ENCODE data around the gene ALPK1. TPM values are rescaled to one million over a fixed set of nuclear protein-coding genes. Genes with fewer than 3 reads are reported as not detected.
"Not testable (repeated sequence)": the region's sequence is repeated elsewhere in the genome, so short reads cannot be mapped to it uniquely, and the experiment has no call there.

ALPK1 gene
- total RNA-seq, 4 donors from 2014 or later = 16.5 to 38.1 (median 31.5) TPM

- no peaks in the 10 kb centered on the region for H3K27me3 ChIP-seq
- DNase-seq (ENCODE audit: low spot score in 2 of 2) = no peak
- no peaks in the 10 kb centered on the region for H3K36me3 ChIP-seq
- peaks cover 0 to 8% (median 0%) of the 10 kb centered on the region in 4 donors for H3K4me1 ChIP-seq
- H3K4me3 ChIP-seq = no peak overlapping the region
- no peak for TF ChIP-seq POLR2A (IDR thresholded peaks at IDR 0.05)
- no peak for TF ChIP-seq EP300 (IDR thresholded peaks at IDR 0.05)
- no peak for TF ChIP-seq CTCF (IDR thresholded peaks at IDR 0.05)
- H3K9me3 ChIP-seq = no peaks in the 10 kb centered on the region
- no peak overlapping the region for H3K27ac ChIP-seq
- 69% methylated on average over 3 of the region's 3 CpGs for WGBS, 2 donors
Observed at GRCh38 chr4:112290341-112290740, 6.8 kb upstream of the ALPK1 start.

- DNase-seq (ENCODE audit: low spot score in 2 of 2) = no peak
- H3K4me3 ChIP-seq = no peak overlapping the region
- no peak overlapping the region for H3K27ac ChIP-seq
- 89% methylated on average over 4 of the region's 4 CpGs for WGBS, 2 donors
- H3K36me3 ChIP-seq = peaks cover 0 to 28% (median 0%) of the 10 kb centered on the region in 3 donors
- TF ChIP-seq CTCF (IDR thresholded peaks at IDR 0.05) = no peak
- no peaks in the 10 kb centered on the region for H3K27me3 ChIP-seq
- peaks cover 0 to 30% (median 6%) of the 10 kb centered on the region in 4 donors for H3K4me1 ChIP-seq
- H3K9me3 ChIP-seq = no peaks in the 10 kb centered on the region
Observed at GRCh38 chr4:112299721-112300120, 2.6 kb downstream of the ALPK1 start.

GRCh38 chr4:112302320-112303274, 5.4 kb downstream of the ALPK1 start:
- TF ChIP-seq POLR2A (IDR thresholded peaks at IDR 0.05) (no peak), CTCF (IDR thresholded peaks at IDR 0.05) (no peak), EP300 (IDR thresholded peaks at IDR 0.05) (no peak)
- 76 to 81% methylated on average over 5 of the region's 5 CpGs for WGBS, 2 donors

GRCh38 chr4:112305477-112305876, 8.3 kb downstream of the ALPK1 start:
- not testable (repeated sequence) for DNase-seq (ENCODE audit: low spot score in 2 of 2); H3K9me3 ChIP-seq; H3K27me3 ChIP-seq; H3K27ac ChIP-seq; H3K4me3 ChIP-seq; H3K4me1 ChIP-seq
- 52 to 62% methylated on average over 3 of the region's 3 CpGs for WGBS, 2 donors
- peaks cover 0 to 28% (median 0%) of the 10 kb centered on the region in 3 donors for H3K36me3 ChIP-seq

More at GRCh38 chr4:112302320-112303274, 5.4 kb downstream of the ALPK1 start:
- Histone ChIP-seq H3K27ac (no peak overlapping the region), H3K4me1 (peaks cover 0 to 23% (median 6%) of the 10 kb centered on the region in 4 donors), H3K9me3 (no peaks in the 10 kb centered on the region), H3K27me3 (no peaks in the 10 kb centered on the region), H3K4me3 (no peak overlapping the region), H3K36me3 (peaks cover 0 to 28% (median 0%) of the 10 kb centered on the region in 3 donors)
- no peak for DNase-seq (ENCODE audit: low spot score in 2 of 2)

- not testable (repeated sequence) for H3K9me3 ChIP-seq; H3K36me3 ChIP-seq; DNase-seq (ENCODE audit: low spot score in 2 of 2); H3K4me1 ChIP-seq; H3K27me3 ChIP-seq; H3K27ac ChIP-seq
- WGBS, 2 donors = 15 to 39% methylated on average over 4 to 12 of the region's 12 CpGs
- H3K4me3 ChIP-seq = peak overlapping the region in 1 of 4 donors; percentile 10
Observed at GRCh38 chr4:112309263-112309791, 12.2 kb downstream of the ALPK1 start.

GRCh38 chr4:112311516-112311915, 14.3 kb downstream of the ALPK1 start:
- H3K4me3 ChIP-seq = no peak overlapping the region
- no peak for DNase-seq (ENCODE audit: low spot score in 2 of 2)
- WGBS, 2 donors = 83 to 87% methylated on average over 5 of the region's 5 CpGs
- H3K9me3 ChIP-seq = no peaks in the 10 kb centered on the region
- no peak overlapping the region for H3K27ac ChIP-seq
- H3K4me1 ChIP-seq = peaks cover 0 to 9% (median 0%) of the 10 kb centered on the region in 4 donors
- H3K27me3 ChIP-seq = no peaks in the 10 kb centered on the region
- no peak for TF ChIP-seq CTCF (IDR thresholded peaks at IDR 0.05)
- TF ChIP-seq EP300 (IDR thresholded peaks at IDR 0.05) = no peak
- no peak for TF ChIP-seq POLR2A (IDR thresholded peaks at IDR 0.05)
- H3K36me3 ChIP-seq = no peaks in the 10 kb centered on the region

Data from tibial nerve (tissue), 4 donors.